GM12874 (cell line): ENCODE results near the gene TEAD1.

Experiments
- CTCF ChIP-seq: IDR thresholded peaks from 2 replicates; pipeline ENCODE4 v1.5.1; 2011; ENCODE audit warnings: low read depth, mild to moderate bottlenecking, control low read depth, low read length, moderate library complexity; ENCODE audit not compliant: insufficient read depth

Gene TEAD1

DNA sequence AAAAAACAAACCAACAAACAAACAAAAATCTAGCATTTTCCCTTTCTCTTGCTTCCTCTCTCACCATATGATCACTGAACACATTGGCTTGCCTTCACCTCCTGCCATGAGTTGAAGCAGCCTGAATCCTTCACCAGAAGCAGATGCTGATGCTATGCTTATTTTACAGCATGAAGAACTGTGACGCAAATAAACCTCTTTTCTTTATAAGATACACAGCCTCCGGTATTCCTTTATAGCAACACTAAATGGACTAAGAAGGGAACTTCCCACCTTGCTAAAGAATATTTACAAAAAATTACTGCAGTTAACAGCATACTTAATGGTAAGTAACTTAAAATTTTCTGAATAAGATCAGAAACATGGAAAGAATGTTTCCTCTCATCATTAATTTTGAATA lies 27.7 kb upstream of the TEAD1 start:
- TF ChIP-seq CTCF: no peak

GRCh38 chr11:12653729-12654128 lies 20.5 kb upstream of the TEAD1 start:
- TF ChIP-seq CTCF: no peak

GRCh38 chr11:12655842-12656241 lies 18.4 kb upstream of the TEAD1 start:
- TF ChIP-seq CTCF: no peak

DNA sequence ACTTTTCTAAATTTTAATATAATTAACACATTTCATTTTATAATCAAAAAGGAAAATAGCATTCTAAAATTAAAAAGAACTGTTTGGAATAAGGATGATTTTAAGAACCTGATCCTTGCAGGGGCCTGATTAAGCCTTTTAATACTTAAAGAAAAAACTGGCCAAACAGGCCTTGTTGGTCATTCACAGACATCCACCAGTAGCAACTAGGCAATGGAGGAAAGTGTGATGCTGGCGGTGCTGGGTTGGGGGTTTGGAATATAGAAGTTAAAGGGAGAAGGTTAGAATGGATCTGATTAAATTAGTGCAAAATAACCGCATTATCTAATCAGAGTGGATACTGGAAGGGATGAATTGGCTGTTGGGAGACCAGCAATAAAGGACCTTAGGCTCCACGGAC lies 16.9 kb upstream of the TEAD1 start:
- TF ChIP-seq CTCF: no peak

DNA sequence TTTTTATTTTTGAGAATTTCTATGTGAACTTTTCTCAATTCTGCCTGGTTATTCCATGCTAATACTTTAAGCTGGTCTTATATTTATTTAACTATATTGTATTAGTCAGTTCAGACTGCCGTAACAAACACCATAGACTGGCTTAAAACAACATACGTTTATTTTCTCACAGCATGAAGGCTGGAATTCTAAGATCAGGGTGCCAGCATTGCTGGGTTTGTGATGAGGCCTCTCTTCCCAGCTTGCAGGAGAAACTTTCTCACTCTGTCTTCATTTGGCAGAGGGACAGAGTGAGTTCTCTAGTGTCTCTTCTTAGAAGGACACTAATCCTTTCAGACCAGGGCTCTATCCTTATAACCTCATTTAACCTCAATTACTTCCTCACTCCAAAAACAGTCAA lies 16.2 kb upstream of the TEAD1 start:
- no peak for TF ChIP-seq CTCF

- no peak for TF ChIP-seq CTCF
Observed at GRCh38 chr11:12662101-12662689, 12.0 kb upstream of the TEAD1 start.

DNA sequence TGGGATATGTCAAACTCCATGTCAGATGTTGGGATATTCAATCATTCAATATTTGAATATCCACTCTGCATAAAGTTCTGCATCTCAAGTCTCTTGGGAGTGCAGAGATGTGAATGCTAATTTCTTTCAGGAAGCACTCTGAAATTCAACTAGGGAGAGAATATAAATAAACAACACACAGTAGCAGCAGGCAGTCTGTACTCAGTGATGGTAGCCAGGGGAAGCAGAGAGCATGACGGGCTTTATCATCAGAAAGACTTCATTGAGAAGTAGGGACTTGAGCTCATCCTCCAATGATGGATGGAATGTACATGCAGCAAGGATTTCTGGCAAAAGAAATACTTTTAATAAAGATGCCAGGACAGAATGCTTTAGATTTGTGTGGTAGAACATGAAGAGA lies 9.8 kb upstream of the TEAD1 start:
- no peak for TF ChIP-seq CTCF

DNA sequence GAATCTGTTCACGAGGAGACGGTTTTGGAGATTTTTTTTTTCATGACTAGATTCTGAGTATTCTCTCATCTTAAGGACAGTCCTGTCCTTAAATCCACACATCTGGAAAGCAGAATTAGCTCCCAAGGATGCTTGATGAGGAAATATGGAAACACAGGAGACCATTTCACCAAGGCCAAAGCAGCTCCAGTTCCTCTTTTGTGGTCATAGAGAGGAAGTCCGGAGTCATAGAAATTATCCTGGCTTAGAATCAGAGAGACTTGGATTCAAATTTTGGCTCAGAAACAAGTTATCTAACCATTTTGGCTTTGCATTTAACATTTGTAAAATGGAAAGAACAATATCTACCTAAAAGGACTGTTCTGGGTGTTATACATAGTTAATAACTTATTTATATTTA lies 7.3 kb upstream of the TEAD1 start:
- no peak for TF ChIP-seq CTCF
